ENCODE results near the gene PSAT1. TPM values are rescaled to one million over a fixed set of nuclear protein-coding genes. Genes with fewer than 3 reads are reported as not detected.

Gene PSAT1
- total RNA-seq, 4 donors from 2014 or later, result 4.5 to 11.6 (median 7.9) TPM

DNA sequence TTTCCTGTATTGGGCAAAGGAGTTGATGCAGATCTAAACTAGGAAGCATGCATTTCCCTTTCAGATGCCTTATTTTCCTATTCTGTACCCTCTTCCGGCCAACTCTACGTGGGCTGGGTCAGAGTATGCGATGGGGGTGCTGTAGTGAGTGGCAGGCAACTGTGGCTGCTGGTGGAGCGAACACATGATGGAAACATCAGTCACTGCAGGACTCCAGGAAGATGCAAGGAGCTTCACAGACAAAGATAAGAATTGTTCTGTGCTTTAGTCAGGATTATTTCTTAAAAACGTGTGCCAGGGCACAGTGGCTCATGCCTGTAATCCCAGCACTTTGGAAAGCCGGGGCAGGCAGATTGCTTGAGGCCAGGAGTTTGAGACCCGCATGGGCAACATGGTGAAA lies 75.1 kb downstream of the PSAT1 start:
- TF ChIP-seq POLR2A (IDR thresholded peaks at IDR 0.05), result no peak
- TF ChIP-seq, protein P1, sequence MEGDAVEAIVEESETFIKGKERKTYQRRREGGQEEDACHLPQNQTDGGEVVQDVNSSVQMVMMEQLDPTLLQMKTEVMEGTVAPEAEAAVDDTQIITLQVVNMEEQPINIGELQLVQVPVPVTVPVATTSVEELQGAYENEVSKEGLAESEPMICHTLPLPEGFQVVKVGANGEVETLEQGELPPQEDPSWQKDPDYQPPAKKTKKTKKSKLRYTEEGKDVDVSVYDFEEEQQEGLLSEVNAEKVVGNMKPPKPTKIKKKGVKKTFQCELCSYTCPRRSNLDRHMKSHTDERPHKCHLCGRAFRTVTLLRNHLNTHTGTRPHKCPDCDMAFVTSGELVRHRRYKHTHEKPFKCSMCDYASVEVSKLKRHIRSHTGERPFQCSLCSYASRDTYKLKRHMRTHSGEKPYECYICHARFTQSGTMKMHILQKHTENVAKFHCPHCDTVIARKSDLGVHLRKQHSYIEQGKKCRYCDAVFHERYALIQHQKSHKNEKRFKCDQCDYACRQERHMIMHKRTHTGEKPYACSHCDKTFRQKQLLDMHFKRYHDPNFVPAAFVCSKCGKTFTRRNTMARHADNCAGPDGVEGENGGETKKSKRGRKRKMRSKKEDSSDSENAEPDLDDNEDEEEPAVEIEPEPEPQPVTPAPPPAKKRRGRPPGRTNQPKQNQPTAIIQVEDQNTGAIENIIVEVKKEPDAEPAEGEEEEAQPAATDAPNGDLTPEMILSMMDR (IDR thresholded peaks at IDR 0.05), result no peak
- TF ChIP-seq EP300 (IDR thresholded peaks at IDR 0.05), result no peak
- WGBS, 2 donors, result 53 to 76% methylated on average over 7 of the region's 7 CpGs
- Histone ChIP-seq H3K27ac (no peak overlapping the region), H3K36me3 (no peaks in the 10 kb centered on the region), H3K9me3 (no peaks in the 10 kb centered on the region), H3K27me3 (no peaks in the 10 kb centered on the region), H3K4me1 (no peaks in the 10 kb centered on the region), H3K4me3 (no peak overlapping the region)
- no peak for DNase-seq (ENCODE audit: low spot score in 2 of 2)

Other genes starting within 250 kb of the PSAT1 start
- 10 to 100 TPM in 2 of 4 donors, 1 to 10 TPM in 2; 8.8 to 21.3 (median 13.3) TPM for gene CEP78, start 61.0 kb upstream of the PSAT1 start, total RNA-seq

All from tibial nerve (tissue), 4 donors.